ENCODE results near the gene NACC2. TPM values are rescaled to one million over a fixed set of nuclear protein-coding genes. Genes with fewer than 3 reads are reported as not detected.
A peak's percentile ranks its signal among the peaks of the same experiment; 100 is the strongest.

Gene NACC2
- total and polyA plus RNA-seq, 7 donors = 8.5 to 33.5 (median 18.4) TPM

GRCh38 chr9:136052472-136052880, 42.6 kb downstream of the NACC2 start:
- intact Hi-C loops (cut with DNase I) = no loop called here
- H3K36me3 ChIP-seq (ENCODE audit: insufficient read depth in 1 of 2, low read depth in 1 of 2) = peaks cover 4 to 27% of the 10 kb centered on the region in 2 donors
- peak; percentile 30 to 65 (median 45) for ATAC-seq

GRCh38 chr9:136051837-136052471, 43.1 kb downstream of the NACC2 start:
- Histone ChIP-seq H3K27ac (peak overlapping the region; percentile 16), H3K9me3 (no peaks in the 10 kb centered on the region), H3K4me3 (peak overlapping the region; percentile 61), H3K4me1 (peaks cover 43% of the 10 kb centered on the region), H3K36me3 (ENCODE audit: insufficient read depth in 1 of 2, low read depth in 1 of 2) (peaks cover 4 to 30% of the 10 kb centered on the region in 2 donors), H3K27me3 (ENCODE audit: insufficient read depth in 3 of 3, low read length in 2 of 3) (no peaks in the 10 kb centered on the region)
- intact Hi-C loops (cut with DNase I) = no loop called here
- WGBS, 3 donors = 1 to 2% (median 1%) methylated on average over 27 to 28 of the region's 31 CpGs
- TF ChIP-seq CTCF (IDR thresholded peaks at IDR 0.05) = no peak
- ATAC-seq (peak; percentile 24 to 54 (median 41)), DNase-seq (no peak)

More at GRCh38 chr9:136052472-136052880, 42.6 kb downstream of the NACC2 start:
- Histone ChIP-seq H3K4me1 (peaks cover 43% of the 10 kb centered on the region), H3K27me3 (ENCODE audit: insufficient read depth in 3 of 3, low read length in 2 of 3) (no peaks in the 10 kb centered on the region), H3K9me3 (no peaks in the 10 kb centered on the region), H3K27ac (peak overlapping the region; percentile 30), H3K4me3 (peak overlapping the region; percentile 61)
- DNase-seq = no peak
- no peak for TF ChIP-seq CTCF (IDR thresholded peaks at IDR 0.05)
- 10 to 40% (median 14%) methylated on average over 11 to 15 of the region's 15 CpGs for WGBS, 3 donors

GRCh38 chr9:136051453-136051836, 43.6 kb downstream of the NACC2 start:
- DNase-seq (no peak), ATAC-seq (peak in 3 of 4 donors; percentile 11 to 45 (median 34))
- intact Hi-C loops (cut with DNase I) = no loop called here
- H3K4me1 ChIP-seq = peaks cover 44% of the 10 kb centered on the region
- no peak for TF ChIP-seq CTCF (IDR thresholded peaks at IDR 0.05)
- WGBS, 3 donors = 0 to 6% (median 1%) methylated on average over 15 to 47 of the region's 47 CpGs
- H3K9me3 ChIP-seq = no peaks in the 10 kb centered on the region
- H3K27ac ChIP-seq = peak overlapping the region; percentile 16
- no peaks in the 10 kb centered on the region for H3K27me3 ChIP-seq (ENCODE audit: insufficient read depth in 3 of 3, low read length in 2 of 3)
- peak overlapping the region; percentile 61 for H3K4me3 ChIP-seq
- H3K36me3 ChIP-seq (ENCODE audit: insufficient read depth in 1 of 2, low read depth in 1 of 2) = peaks cover 4 to 31% of the 10 kb centered on the region in 2 donors

- DNase-seq (no peak), ATAC-seq (no peak)
- H3K4me3 ChIP-seq = peak overlapping the region; percentile 61
- peaks cover 44% of the 10 kb centered on the region for H3K4me1 ChIP-seq
- no peaks in the 10 kb centered on the region for H3K27me3 ChIP-seq (ENCODE audit: insufficient read depth in 3 of 3, low read length in 2 of 3)
- H3K27ac ChIP-seq = peak overlapping the region; percentile 16
- no peaks in the 10 kb centered on the region for H3K9me3 ChIP-seq
- WGBS, 3 donors = 34 to 57% (median 51%) methylated on average over 28 to 55 of the region's 55 CpGs
- intact Hi-C loops (cut with DNase I) = no loop called here
- no peak for TF ChIP-seq CTCF (IDR thresholded peaks at IDR 0.05)
- H3K36me3 ChIP-seq (ENCODE audit: insufficient read depth in 1 of 2, low read depth in 1 of 2) = peaks cover 4 to 36% of the 10 kb centered on the region in 2 donors
Measured at GRCh38 chr9:136050701-136051452, 44.2 kb downstream of the NACC2 start.
